Measurements from ENCODE around the gene SYT12.
"Not testable (repeated sequence)": the region's sequence is repeated elsewhere in the genome, so short reads cannot be mapped to it uniquely, and the experiment has no call there.

Gene SYT12

DNA sequence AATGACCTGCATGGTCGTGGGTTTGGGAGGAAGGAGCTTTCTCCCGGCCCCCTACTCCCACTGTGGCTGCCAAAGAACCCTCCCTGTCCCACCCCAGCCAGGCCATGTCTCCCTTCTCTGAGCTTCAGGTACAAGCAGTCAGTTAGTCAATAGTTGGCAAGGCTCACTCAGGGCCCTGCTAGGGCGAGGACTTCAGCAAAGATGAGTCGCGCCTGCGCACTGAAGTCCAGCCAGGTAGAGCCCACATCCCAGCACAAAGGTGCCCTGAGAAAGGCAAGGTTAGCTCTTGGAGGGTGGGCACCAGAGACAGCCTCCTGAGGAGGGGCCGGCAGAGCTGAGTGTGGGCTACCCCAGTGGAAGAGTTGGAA is 36.8 kb upstream of the SYT12 start:
- no peak overlapping the region for H3K4me3 ChIP-seq (replicated peaks; ENCODE audit: low read depth, low read length)
- TF ChIP-seq CTCF (IDR thresholded peaks at IDR 0.05; ENCODE audit: low read depth, low read length, missing control alignments): no peak
- no peak for DNase-seq (ENCODE audit: extremely low read depth, low read depth)

DNA sequence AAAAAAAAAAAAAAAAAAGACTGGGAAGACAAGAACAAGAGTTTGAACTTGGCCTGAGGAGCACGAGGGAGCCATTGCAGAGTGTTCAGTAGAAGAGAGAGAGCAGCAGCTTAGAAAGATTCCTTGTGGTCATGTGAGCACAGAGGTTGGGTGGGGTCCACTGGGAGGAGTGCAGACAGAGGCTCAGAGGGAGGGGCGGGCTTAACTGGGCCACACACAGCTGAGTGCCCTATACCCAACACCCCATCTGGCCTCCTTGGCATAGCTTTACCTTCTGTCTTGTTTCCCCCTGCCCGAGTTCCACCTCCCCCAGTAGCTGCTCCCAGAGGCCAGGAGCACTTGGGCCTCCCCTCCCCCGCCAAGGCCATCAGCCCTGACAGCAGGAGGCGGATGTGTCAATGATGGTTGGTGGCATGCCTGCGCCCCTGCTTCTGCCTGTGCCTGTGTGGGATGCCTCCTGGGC is 35.7 kb upstream of the SYT12 start:
- TF ChIP-seq CTCF (IDR thresholded peaks at IDR 0.05; ENCODE audit: low read depth, low read length, missing control alignments): no peak
- H3K4me3 ChIP-seq (replicated peaks; ENCODE audit: low read depth, low read length): no peak overlapping the region

DNA sequence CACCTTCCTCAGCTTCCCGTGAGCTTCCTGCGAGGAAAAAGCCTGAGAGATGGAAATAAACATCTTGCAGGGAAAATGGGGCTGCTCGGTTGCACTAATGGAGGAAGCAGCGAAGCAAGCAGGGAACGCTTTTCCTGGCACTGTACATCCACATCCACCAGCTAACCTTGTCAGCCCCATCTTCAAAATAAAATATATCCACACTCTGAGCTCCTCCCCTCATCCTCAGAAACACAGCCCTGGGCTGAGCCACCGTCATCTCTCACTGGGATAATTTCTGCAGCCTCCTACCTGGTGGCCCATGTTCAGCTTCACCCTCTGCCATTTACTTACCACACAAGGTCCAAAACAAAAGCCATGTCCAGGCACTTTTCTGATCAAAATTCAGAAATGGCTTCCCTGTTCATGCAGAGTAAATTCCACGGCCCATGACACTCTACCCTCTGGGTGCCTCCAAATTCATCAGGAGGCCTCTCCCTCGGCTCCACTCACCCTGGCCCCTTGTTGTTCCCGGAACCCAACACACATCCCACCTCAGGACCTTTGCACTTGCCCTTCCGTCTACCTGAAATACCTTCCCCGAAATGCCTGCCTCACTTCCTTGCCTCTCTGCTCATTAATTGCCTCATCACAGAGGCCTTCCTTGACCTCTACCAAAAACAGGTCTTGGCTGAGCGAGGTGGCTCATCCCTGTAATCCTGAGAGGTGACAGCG is 34.9 kb upstream of the SYT12 start:
- DNase-seq (ENCODE audit: extremely low read depth, low read depth): no peak
- H3K4me3 ChIP-seq (replicated peaks; ENCODE audit: low read depth, low read length): no peak overlapping the region
- no peak for TF ChIP-seq CTCF (IDR thresholded peaks at IDR 0.05; ENCODE audit: low read depth, low read length, missing control alignments)

More for the DNA sequence above, 35.7 kb upstream of the SYT12 start:
- no peak for DNase-seq (ENCODE audit: extremely low read depth, low read depth)

DNA sequence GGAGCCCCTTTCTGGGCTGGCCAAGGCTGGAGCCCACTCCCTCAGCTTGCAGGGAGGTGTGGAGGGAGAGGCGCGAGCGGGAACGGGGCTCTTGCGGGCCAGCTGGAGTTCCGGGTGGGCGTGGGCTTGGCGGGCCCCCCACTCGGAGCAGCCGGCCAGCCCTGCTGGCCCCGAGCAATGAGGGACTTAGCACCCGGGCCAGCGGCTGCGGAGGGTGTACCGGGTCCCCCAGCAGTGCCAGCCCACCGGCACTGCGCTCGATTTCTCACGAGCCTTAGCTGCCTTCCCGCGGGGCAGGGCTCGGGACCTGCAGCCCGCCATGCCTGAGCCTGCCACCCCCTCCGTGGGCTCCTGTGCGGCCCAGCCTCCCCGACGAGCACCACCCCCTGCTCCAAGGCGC is 34.2 kb upstream of the SYT12 start:
- not testable (repeated sequence) for H3K4me3 ChIP-seq (replicated peaks; ENCODE audit: low read depth, low read length); DNase-seq (ENCODE audit: extremely low read depth, low read depth)

DNA sequence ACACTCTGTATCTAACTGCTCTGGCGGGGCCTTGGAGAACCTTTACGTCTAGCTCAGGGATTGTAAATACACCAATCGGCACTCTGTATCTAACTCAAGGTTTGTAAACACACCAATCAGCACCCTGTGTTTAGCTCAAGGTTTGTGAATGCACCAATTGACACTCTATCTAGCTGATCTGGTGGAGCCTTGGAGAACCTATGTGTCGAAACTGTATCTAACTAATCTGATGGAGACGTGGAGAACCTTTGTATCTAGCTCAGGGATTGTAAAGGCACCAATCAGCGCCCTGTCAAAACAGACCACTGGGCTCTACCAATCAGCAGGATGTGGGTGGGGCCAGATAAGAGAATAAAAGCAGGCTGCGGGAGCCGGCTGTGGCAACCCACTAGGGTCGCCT is 33.6 kb upstream of the SYT12 start:
- not testable (repeated sequence) for H3K4me3 ChIP-seq (replicated peaks; ENCODE audit: low read depth, low read length); DNase-seq (ENCODE audit: extremely low read depth, low read depth)

GRCh38 chr11:66992041-66992440 is 30.9 kb upstream of the SYT12 start:
- DNase-seq (ENCODE audit: extremely low read depth, low read depth): no peak
- no peak overlapping the region for H3K4me3 ChIP-seq (replicated peaks; ENCODE audit: low read depth, low read length)
- no peak for TF ChIP-seq CTCF (IDR thresholded peaks at IDR 0.05; ENCODE audit: low read depth, low read length, missing control alignments)

DNA sequence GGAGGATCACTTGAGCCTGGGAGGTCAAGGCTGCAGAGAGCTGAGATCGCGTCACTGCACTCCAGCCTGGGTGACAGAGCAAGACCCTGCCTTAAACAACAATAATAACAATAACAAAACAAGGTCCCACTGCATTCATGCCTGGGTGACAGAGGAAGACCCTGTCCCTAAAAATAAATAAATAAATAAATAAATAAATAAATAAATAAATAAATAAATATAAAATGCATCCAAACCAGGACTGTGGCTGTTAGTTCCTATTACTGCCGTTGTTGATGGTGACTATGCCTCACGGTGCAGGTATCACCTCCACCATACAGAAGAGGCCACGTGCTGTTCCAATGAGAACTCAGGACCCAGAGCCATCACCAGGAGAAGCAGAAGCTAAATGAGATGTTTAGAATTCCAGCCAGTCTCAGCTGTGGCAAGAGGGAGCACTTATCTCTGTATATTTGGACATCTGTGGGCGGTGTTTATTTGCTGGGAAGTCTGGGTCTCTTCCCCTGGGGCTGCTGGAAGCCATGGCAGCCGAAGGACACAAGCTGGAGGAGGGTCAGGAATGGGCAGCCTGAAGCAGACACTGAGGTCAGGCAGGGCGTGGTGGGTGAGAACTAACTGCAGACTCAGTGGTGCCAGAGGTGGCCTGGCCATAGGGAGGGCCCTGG is 26.2 kb upstream of the SYT12 start:
- DNase-seq (ENCODE audit: extremely low read depth, low read depth): no peak
- TF ChIP-seq CTCF (IDR thresholded peaks at IDR 0.05; ENCODE audit: low read depth, low read length, missing control alignments): no peak
- H3K4me3 ChIP-seq (replicated peaks; ENCODE audit: low read depth, low read length): no peak overlapping the region

DNA sequence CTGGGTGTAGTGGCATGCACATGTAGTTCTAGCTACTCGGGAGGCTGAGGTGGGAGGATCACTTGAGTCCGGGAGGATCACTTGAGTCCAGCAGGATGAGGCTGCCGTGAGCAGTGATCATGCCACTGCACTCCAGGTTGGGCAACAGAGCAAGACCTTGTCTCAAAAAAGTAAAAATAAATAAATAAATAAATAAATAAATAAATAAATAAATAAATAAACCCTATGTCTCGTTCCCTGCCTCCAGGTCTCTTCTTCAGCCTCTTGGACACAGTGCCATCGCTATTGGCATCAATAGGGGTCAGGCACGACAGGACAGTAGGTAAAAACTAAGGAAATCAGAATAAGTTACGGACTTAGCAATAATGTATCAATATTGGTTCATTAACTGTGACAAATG is 23.4 kb upstream of the SYT12 start:
- H3K4me3 ChIP-seq (replicated peaks; ENCODE audit: low read depth, low read length): no peak overlapping the region
- no peak for TF ChIP-seq CTCF (IDR thresholded peaks at IDR 0.05; ENCODE audit: low read depth, low read length, missing control alignments)
- DNase-seq (ENCODE audit: extremely low read depth, low read depth): no peak

Data from HFF-Myc (cell line).